Fibroblast of pulmonary artery (primary cell): ENCODE measurements around the gene LPGAT1.

Experiments
- DNase-seq: peaks from one replicate; pipeline ENCODE4 v3.0.0-alpha.2; 2010; ENCODE audit warnings: low read depth
- H3K4me3 ChIP-seq: replicated peaks from 2 replicates; pipeline ENCODE4 v1.5.1; 2011; ENCODE audit warnings: low read depth, mild to moderate bottlenecking, control low read depth, low read length, moderate library complexity
- TF ChIP-seq, protein P1 (sequence below): IDR thresholded peaks from 2 replicates; pipeline ENCODE4 v1.5.1; 2011; ENCODE audit warnings: mild to moderate bottlenecking, control low read depth, low read length, inconsistent platforms; ENCODE audit errors: missing control alignments

Gene LPGAT1

DNA sequence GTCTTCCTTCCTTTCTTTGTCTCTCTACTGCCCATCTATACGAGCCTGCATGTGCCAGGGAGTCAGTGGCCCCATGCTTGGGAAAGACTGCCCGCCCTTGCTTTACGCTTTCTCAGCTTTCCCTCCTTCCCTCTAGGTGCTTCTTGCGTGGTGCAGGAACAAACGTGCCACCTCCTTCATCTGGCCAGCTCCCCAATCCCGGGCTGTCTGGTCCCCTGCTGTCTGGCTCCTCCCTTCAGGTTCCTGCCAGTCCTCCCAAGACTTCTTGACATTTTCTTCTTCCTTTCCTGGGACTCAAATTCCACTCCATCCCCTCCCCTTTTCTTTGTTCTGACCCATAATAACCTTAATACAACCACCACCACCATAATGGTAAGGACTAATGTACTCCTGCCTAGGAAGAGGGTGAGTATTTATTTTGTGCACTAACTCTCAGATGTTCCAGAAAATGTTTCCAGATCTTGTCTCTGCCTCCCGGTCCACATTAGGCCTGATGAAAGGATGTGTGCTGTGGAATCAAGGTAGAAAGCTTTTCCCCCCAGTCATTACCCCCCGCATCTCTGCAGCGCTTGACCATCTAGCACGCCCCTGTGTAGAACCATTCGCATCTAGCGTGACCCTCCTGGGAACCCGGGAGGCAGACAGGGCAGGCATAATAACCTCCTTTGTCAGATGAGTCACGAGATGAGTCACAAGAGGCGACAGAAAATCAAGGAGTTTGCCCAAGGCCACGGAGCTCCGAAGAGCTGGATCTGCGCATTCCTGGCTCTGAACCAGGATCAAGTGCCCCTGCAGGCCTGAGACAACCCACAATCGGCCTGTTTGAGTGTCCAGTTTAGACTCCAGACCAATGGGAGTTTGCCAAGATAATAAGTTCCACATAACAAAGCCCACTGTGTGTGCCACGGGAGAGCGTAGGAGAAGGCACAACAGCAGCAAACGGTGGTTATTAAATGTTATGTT, 95.1 kb downstream of the LPGAT1 start:
- TF ChIP-seq, protein P1, sequence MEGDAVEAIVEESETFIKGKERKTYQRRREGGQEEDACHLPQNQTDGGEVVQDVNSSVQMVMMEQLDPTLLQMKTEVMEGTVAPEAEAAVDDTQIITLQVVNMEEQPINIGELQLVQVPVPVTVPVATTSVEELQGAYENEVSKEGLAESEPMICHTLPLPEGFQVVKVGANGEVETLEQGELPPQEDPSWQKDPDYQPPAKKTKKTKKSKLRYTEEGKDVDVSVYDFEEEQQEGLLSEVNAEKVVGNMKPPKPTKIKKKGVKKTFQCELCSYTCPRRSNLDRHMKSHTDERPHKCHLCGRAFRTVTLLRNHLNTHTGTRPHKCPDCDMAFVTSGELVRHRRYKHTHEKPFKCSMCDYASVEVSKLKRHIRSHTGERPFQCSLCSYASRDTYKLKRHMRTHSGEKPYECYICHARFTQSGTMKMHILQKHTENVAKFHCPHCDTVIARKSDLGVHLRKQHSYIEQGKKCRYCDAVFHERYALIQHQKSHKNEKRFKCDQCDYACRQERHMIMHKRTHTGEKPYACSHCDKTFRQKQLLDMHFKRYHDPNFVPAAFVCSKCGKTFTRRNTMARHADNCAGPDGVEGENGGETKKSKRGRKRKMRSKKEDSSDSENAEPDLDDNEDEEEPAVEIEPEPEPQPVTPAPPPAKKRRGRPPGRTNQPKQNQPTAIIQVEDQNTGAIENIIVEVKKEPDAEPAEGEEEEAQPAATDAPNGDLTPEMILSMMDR: no peak
- no peak overlapping the region for H3K4me3 ChIP-seq
- DNase-seq: peak; percentile 78

DNA sequence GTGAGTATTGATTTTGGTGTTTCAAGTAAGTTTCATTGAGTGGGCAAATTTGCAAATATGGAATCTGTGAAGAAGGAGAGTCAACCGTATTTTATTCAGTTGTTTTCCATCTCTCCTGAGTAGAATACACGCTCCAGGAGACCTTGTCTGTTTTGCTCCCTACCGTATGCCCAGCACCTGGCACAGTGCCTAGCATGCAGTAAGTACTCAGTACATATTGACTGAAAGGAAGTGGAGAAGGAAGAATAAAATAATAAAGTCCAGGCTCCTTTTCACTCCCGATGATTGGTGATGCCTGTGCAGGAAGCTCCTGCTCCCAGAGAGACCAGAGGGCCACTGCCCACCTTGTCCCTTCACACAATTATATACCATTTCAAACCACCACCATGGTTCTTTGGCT, 95.8 kb downstream of the LPGAT1 start:
- TF ChIP-seq, protein P1: no peak
- no peak for DNase-seq
- no peak overlapping the region for H3K4me3 ChIP-seq

DNA sequence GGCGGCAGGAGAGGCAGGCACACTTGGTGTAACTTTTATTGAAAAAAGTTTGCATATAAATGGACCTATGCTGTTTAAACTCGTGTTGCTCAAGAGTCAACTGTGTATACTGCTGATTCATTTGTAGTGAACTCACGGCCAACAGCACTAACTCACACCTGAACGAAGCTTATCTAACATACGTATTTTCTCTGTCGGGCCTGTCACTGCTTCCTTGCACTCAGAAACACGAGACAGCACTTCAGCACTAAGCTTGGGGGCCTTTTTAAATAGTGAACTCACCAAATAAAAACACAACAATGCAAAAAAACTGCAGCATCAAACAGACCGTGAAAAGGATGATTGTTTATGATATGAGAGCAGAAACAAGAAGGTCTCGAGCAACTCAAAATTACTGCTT, 96.2 kb downstream of the LPGAT1 start:
- no peak overlapping the region for H3K4me3 ChIP-seq
- TF ChIP-seq, protein P1: no peak

DNA sequence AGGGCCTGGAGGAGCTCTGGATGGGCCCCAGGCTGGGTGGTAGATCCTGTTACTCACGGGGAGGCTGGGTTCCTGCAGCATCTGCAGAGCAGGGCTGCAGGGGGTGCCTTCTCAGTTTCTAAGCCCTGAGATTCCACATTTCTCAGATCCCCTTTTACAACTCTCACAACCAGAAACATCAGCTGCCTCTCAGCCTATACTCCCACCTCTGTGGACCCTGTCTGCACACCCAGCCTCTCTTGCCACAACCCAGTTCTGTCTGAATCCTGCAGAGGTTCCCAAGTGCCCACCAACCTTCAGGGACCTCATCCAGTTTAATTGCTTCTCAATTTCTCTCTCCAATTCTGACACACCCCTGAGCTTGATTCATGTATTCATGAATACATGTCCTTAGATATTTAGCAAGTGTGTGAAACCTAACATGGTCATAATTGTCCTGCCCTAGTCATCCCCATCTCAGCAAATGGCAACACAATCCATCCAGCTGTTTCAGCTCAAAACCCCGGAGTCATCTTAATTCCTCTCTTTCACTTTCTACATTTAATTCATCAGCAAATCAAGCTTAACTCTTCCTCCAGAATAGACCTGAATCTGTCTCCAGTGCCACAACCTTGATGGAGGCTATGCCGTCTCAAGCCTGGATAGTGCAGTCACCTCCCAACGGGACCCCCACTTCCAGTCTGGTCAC, 98.1 kb downstream of the LPGAT1 start:
- no peak overlapping the region for H3K4me3 ChIP-seq
- DNase-seq: no peak
- TF ChIP-seq, protein P1: no peak

More for the DNA sequence above, 96.2 kb downstream of the LPGAT1 start:
- DNase-seq: no peak

DNA sequence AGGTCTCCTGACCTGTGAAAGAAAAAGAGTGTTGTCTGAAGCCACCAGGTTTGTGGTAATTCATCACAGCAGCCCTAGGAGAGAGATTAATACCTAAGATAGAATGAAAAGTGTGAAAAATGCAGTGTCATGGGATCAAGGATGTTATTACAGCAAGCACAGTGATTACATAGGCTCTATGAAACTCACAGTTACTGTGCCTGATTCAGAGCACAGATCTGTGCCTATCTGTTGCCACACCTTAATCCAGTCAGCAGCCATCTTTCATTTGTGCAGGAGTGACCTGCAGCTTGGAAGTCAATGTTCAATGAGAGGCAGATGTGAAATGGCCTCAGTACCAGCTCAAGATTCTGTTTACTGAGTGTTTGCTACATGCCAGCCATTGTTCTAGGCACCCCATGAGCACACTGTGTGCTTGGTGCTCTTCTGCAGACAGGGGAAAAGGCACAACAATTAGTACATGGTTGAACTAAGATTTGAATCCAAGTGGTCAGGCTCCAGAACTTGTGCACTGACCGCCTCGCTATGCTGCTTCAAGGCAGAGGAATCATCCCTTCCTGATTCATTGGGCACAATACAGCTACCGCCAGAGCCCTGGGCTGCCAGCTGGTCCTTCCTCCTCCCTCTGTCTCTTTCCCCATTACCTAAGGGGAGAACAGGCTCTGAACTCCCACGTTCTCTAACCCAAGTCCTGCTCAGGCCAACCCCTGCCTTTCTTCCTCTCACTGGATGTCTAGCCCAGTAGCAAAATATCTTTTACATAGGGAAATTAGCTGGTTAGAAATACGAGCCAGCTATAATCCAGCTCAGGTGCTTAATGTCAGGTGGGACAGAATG, 98.9 kb downstream of the LPGAT1 start:
- DNase-seq: no peak
- no peak overlapping the region for H3K4me3 ChIP-seq
- TF ChIP-seq, protein P1: no peak

DNA sequence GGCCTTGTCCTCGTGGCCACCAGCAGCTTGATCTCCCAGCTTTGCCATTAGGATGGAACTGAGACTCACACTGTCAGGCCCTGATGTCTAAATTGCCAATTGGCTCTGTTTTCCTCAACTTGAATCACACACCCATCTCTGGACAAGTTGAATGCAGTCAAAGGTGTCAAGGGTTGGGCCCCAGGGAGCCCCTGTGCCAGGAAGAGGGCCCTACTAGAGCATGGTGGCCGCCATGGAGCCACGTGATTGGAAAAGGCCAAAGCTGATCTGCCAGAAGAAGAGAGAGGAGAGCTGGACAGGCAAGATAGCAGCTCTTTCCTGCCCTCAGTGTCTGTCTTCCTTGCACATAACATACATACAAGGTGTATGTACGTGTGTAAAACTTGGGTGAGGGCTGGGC, 100.2 kb downstream of the LPGAT1 start:
- no peak overlapping the region for H3K4me3 ChIP-seq
- no peak for DNase-seq
- TF ChIP-seq, protein P1: no peak
